PC-3 (cell line): Measurements from ENCODE around the gene PKIG. TPM values are rescaled to one million over a fixed set of nuclear protein-coding genes. Genes with fewer than 3 reads are reported as not detected.

Source experiments
- ATAC-seq: fragments of 200-7000 bp; cut with Tn5 transposase; 2 replicates; pipeline ENCODE4 v1.9.1; 2020; ENCODE audit warnings: mild to moderate bottlenecking, moderate library complexity
- BruUV-seq: library from RNA; stranded (reverse); fragments of 400-500 nt; replicated peaks from 2 replicates; lab custom pipeline; 2021; lab: Mats Ljungman, UMichigan
- CTCF ChIA-PET: fragments of 300-600 bp; sonication (Branson Sonifier 250); formaldehyde crosslinking; loops from one replicate; lab custom pipeline; 2022; ENCODE audit warnings: antibody characterized with exemption; lab: Charles Lee
- POLR2A ChIA-PET: fragments of 300-600 bp; sonication (Branson Sonifier 250); formaldehyde crosslinking; loops from one replicate; lab custom pipeline; 2022; ENCODE audit warnings: antibody characterized with exemption; ENCODE audit not compliant: unreplicated experiment; lab: Charles Lee
- DNase-seq: peaks from one replicate; pipeline ENCODE4 v3.0.0-alpha.2; 2015
- H2AFZ ChIP-seq: fragments of 300-600 bp; sonication (generic); 2 replicates; pipeline ENCODE4 v1.6.0; 2016; ENCODE audit warnings: antibody characterized with exemption, low read length
- H3F3A ChIP-seq: fragments of 300-600 bp; sonication (generic); one replicate; pipeline ENCODE4 v1.6.0; 2017; ENCODE audit warnings: antibody characterized with exemption, low read length, control low read depth, mild to moderate bottlenecking; ENCODE audit not compliant: unreplicated experiment
- H3K27ac ChIP-seq: fragments of 300-600 bp; sonication (generic); 2 replicates; pipeline ENCODE4 v1.5.1; 2016; ENCODE audit warnings: mild to moderate bottlenecking, low read length
- H3K27me3 ChIP-seq: fragments of 300-600 bp; sonication (generic); 2 replicates; pipeline ENCODE4 v1.6.1; 2016; ENCODE audit warnings: low read length, mixed read lengths
- H3K36me3 ChIP-seq: fragments of 300-600 bp; sonication (generic); 2 replicates; pipeline ENCODE4 v1.6.1; 2016; ENCODE audit warnings: low read depth, mixed run types, low read length, mixed read lengths
- H3K4me1 ChIP-seq: fragments of 300-600 bp; sonication (generic); 2 replicates; pipeline ENCODE4 v1.5.1; 2016; ENCODE audit warnings: low read length; ENCODE audit not compliant: insufficient read depth
- H3K4me2 ChIP-seq: fragments of 300-600 bp; sonication (generic); 2 replicates; pipeline ENCODE4 v1.6.0; 2016; ENCODE audit warnings: low read length
- H3K4me3 ChIP-seq: fragments of 300-600 bp; sonication (generic); 2 replicates; pipeline ENCODE4 v1.5.1; 2016; ENCODE audit warnings: mild to moderate bottlenecking, low read length, mixed read lengths
- H3K79me2 ChIP-seq: fragments of 300-600 bp; sonication (generic); 2 replicates; pipeline ENCODE4 v1.6.1; 2017; ENCODE audit warnings: low read length, mixed read lengths
- H3K9ac ChIP-seq: fragments of 300-600 bp; sonication (generic); 2 replicates; pipeline ENCODE4 v1.6.0; 2016; ENCODE audit warnings: mild to moderate bottlenecking, low read length
- H3K9me2 ChIP-seq: fragments of 300-600 bp; sonication (generic); replicated peaks from 2 replicates; pipeline ENCODE4 v1.6.1; 2016; ENCODE audit warnings: mixed run types, low read length, mixed read lengths
- H3K9me3 ChIP-seq: fragments of 300-600 bp; sonication (generic); 2 replicates; pipeline ENCODE4 v1.6.1; 2016; ENCODE audit warnings: low read length, mixed read lengths
- H4K20me1 ChIP-seq: fragments of 300-600 bp; sonication (generic); 2 replicates; pipeline ENCODE4 v1.6.1; 2016; ENCODE audit warnings: low read length, mixed read lengths
- EZH2 ChIP-seq: fragments of 300-600 bp; sonication (generic); IDR thresholded peaks from one replicate; pipeline ENCODE4 v1.6.1; 2017; ENCODE audit warnings: antibody characterized with exemption, mild to moderate bottlenecking, low read length; ENCODE audit not compliant: unreplicated experiment
- EZH2phosphoT487 ChIP-seq: fragments of 300-600 bp; sonication (generic); IDR thresholded peaks from 2 replicates; pipeline ENCODE4 v1.6.1; 2018; ENCODE audit warnings: mild to moderate bottlenecking, antibody characterized with exemption, low read length, borderline replicate concordance
- intact Hi-C: fragments of 100-400 bp; cut with micrococcal nuclease; formaldehyde crosslinking; loops from 2 replicates; pipeline ENCODE4 v1.9.0; 2023
- total RNA-seq: library from RNA; depleted of rRNA; stranded (reverse); fragments of >200 nt; gene quantifications from 2 replicates; pipeline ENCODE4 v1.2.3, GENCODE V29; 2014
- TF ChIP-seq, protein P1 (sequence below): fragments of 300-600 bp; sonication (generic); conservative IDR thresholded peaks from 2 replicates; pipeline ENCODE4 v1.5.1; 2017; ENCODE audit warnings: antibody characterized with exemption, low read depth, mild to moderate bottlenecking, low read length

Gene PKIG
- total RNA-seq, 1 experiment from 2014 or later, result 47.5 TPM

- H4K20me1 ChIP-seq, result no peaks in the 10 kb centered on the region
- no peaks in the 10 kb centered on the region for H3K9me2 ChIP-seq
- H3K4me3 ChIP-seq, result no peak overlapping the region
- no peaks in the 10 kb centered on the region for H3K27me3 ChIP-seq
- POLR2A ChIA-PET, result no interaction called here
- no peaks in the 10 kb centered on the region for H3F3A ChIP-seq
- CTCF ChIA-PET, result no interaction called here
- no TSS peak for BruUV-seq
- H3K36me3 ChIP-seq, result peaks cover 11% of the 10 kb centered on the region
- no peak for ATAC-seq
- H3K27ac ChIP-seq, result no peak overlapping the region
- H3K9me3 ChIP-seq, result no peaks in the 10 kb centered on the region
- DNase-seq, result no peak
- no peaks in the 10 kb centered on the region for H3K79me2 ChIP-seq
- intact Hi-C loops, result no loop called here
- no peaks in the 10 kb centered on the region for H3K4me1 ChIP-seq
- H3K4me2 ChIP-seq, result no peak overlapping the region
- TF ChIP-seq, protein P1, sequence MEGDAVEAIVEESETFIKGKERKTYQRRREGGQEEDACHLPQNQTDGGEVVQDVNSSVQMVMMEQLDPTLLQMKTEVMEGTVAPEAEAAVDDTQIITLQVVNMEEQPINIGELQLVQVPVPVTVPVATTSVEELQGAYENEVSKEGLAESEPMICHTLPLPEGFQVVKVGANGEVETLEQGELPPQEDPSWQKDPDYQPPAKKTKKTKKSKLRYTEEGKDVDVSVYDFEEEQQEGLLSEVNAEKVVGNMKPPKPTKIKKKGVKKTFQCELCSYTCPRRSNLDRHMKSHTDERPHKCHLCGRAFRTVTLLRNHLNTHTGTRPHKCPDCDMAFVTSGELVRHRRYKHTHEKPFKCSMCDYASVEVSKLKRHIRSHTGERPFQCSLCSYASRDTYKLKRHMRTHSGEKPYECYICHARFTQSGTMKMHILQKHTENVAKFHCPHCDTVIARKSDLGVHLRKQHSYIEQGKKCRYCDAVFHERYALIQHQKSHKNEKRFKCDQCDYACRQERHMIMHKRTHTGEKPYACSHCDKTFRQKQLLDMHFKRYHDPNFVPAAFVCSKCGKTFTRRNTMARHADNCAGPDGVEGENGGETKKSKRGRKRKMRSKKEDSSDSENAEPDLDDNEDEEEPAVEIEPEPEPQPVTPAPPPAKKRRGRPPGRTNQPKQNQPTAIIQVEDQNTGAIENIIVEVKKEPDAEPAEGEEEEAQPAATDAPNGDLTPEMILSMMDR, result no peak
- TF ChIP-seq EZH2, result no peak
- no peak for TF ChIP-seq EZH2phosphoT487
- H3K9ac ChIP-seq, result no peak overlapping the region
- H2AFZ ChIP-seq, result no peak overlapping the region
Observed at GRCh38 chr20:44618318-44618731, 35.9 kb downstream of the PKIG start.

- no peaks in the 10 kb centered on the region for H3K79me2 ChIP-seq
- H3K27ac ChIP-seq, result no peak overlapping the region
- no peaks in the 10 kb centered on the region for H3F3A ChIP-seq
- H3K9me3 ChIP-seq, result no peaks in the 10 kb centered on the region
- no peak overlapping the region for H3K4me2 ChIP-seq
- peaks cover 11% of the 10 kb centered on the region for H3K36me3 ChIP-seq
- no peaks in the 10 kb centered on the region for H3K9me2 ChIP-seq
- CTCF ChIA-PET, result no interaction called here
- no peak overlapping the region for H2AFZ ChIP-seq
- no peaks in the 10 kb centered on the region for H3K4me1 ChIP-seq
- no TSS peak for BruUV-seq
- intact Hi-C loops, result no loop called here
- ATAC-seq (no peak), DNase-seq (no peak)
- TF ChIP-seq, protein P1, result no peak
- TF ChIP-seq EZH2 (no peak), EZH2phosphoT487 (no peak)
- no peaks in the 10 kb centered on the region for H4K20me1 ChIP-seq
- POLR2A ChIA-PET, result no interaction called here
- H3K9ac ChIP-seq, result no peak overlapping the region
- no peak overlapping the region for H3K4me3 ChIP-seq
- no peaks in the 10 kb centered on the region for H3K27me3 ChIP-seq
Observed at GRCh38 chr20:44619294-44619693, 36.9 kb downstream of the PKIG start.

- intact Hi-C loops, result no loop called here
- H3K79me2 ChIP-seq, result no peaks in the 10 kb centered on the region
- H3K9me3 ChIP-seq, result no peaks in the 10 kb centered on the region
- H3F3A ChIP-seq, result no peaks in the 10 kb centered on the region
- H4K20me1 ChIP-seq, result no peaks in the 10 kb centered on the region
- no TSS peak for BruUV-seq
- no peak overlapping the region for H3K27ac ChIP-seq
- no peak overlapping the region for H3K4me2 ChIP-seq
- TF ChIP-seq, protein P1, result no peak
- TF ChIP-seq EZH2phosphoT487 (no peak), EZH2 (no peak)
- no peaks in the 10 kb centered on the region for H3K4me1 ChIP-seq
- DNase-seq (no peak), ATAC-seq (no peak)
- ChIA-PET POLR2A (no interaction called here), CTCF (interaction anchor here (0.5 kb wide), 1 partner anchor 63 kb away, joined by 3 read pairs; no protein-coding TSS in a partner anchor)
- H3K4me3 ChIP-seq, result no peak overlapping the region
- H3K36me3 ChIP-seq, result peaks cover 11% of the 10 kb centered on the region
- H2AFZ ChIP-seq, result no peak overlapping the region
- H3K27me3 ChIP-seq, result no peaks in the 10 kb centered on the region
- no peak overlapping the region for H3K9ac ChIP-seq
- H3K9me2 ChIP-seq, result no peaks in the 10 kb centered on the region
Observed at GRCh38 chr20:44620030-44620429, 37.7 kb downstream of the PKIG start.
